Measurements from ENCODE around the gene C3orf38.

GRCh38 chr3:88137836-88138235 is 11.9 kb upstream of the C3orf38 start:
- TF ChIP-seq CTCF (IDR thresholded peaks at IDR 0.05) (no peak), EZH2 (IDR thresholded peaks at IDR 0.05) (no peak), EZH2phosphoT487 (IDR thresholded peaks at IDR 0.05) (no peak)

All from neural progenitor cell (in vitro differentiated cells).